ENCODE data around the gene FLT4.

DNA sequence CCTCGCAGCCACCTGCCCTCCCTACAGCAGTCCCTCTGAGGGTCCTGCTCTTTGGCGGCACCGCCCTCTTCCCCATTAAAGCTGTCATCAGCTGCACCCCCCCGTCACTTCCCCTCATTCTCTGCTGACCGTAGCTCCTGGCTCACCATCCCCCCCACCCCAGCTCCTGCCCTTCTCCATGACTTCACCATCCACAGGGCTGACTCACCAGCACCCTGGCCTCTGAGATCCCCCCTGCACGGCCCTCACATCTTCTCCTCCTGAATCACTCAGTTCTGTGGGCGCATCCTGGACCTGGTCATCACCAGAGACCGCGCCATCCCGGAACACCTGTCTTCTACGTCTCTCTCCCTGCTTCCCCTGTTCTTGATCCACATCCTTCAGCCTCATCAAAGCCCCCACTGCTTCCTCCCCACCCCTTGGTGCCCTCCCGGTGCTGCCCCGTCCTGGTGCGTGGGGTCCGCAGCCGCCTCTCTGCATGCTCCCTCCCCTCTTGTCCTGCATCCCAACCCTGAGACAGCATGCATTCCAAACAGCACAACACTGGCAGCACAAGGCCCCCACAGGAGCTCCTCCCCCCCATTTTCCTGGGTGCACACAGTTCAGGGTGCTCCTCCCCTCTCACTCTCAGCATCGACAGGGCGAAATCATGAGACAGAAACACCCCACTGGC is 12.9 kb downstream of the FLT4 start:
- TF ChIP-seq CTCF (IDR thresholded peaks at IDR 0.05) (no peak), POLR2A (IDR thresholded peaks at IDR 0.05) (no peak)
